Osteoblast (primary cell): ENCODE data around the gene SKIC2. TPM values are rescaled to one million over a fixed set of nuclear protein-coding genes. Genes with fewer than 3 reads are reported as not detected.

ENCODE experiments used
- DNase-seq: peaks from one replicate; pipeline ENCODE4 v3.0.0; 2011; ENCODE audit warnings: low spot score, mixed read lengths; ENCODE audit not compliant: insufficient read length; ENCODE audit errors: missing footprints
- H2AFZ ChIP-seq: 2 replicates; pipeline ENCODE4 v1.6.0; 2011; ENCODE audit warnings: mild to moderate bottlenecking, low read length
- H3K27ac ChIP-seq: 2 replicates; pipeline ENCODE4 v1.5.1; 2011; ENCODE audit warnings: mild to moderate bottlenecking, low read depth, low read length, moderate library complexity
- H3K27me3 ChIP-seq: 2 replicates; pipeline ENCODE4 v1.6.0; 2012; ENCODE audit warnings: mild to moderate bottlenecking, control low read depth, inconsistent platforms, low read length, moderate library complexity; ENCODE audit not compliant: insufficient read depth
- H3K36me3 ChIP-seq: 2 replicates; pipeline ENCODE4 v1.5.1; 2011; ENCODE audit warnings: mild to moderate bottlenecking, low read length, control low read depth, moderate library complexity; ENCODE audit not compliant: insufficient read depth
- H3K4me1 ChIP-seq: 2 replicates; pipeline ENCODE4 v1.5.1; 2011; ENCODE audit warnings: mild to moderate bottlenecking, low read length, control low read depth, moderate library complexity; ENCODE audit not compliant: insufficient read depth
- H3K4me2 ChIP-seq: 2 replicates; pipeline ENCODE4 v1.6.0; 2011; ENCODE audit warnings: mild to moderate bottlenecking, low read length; ENCODE audit not compliant: insufficient read depth
- H3K4me3 ChIP-seq: fragments of 200-600 bp; sonication (generic); 3 replicates; pipeline ENCODE4 v1.5.1; 2012; ENCODE audit warnings: mild to moderate bottlenecking, low read length, inconsistent platforms; ENCODE audit not compliant: insufficient read depth
- H3K79me2 ChIP-seq: 2 replicates; pipeline ENCODE4 v1.6.0; 2012; ENCODE audit warnings: mild to moderate bottlenecking, low read length, control low read depth, inconsistent platforms; ENCODE audit not compliant: insufficient read depth
- H3K9me3 ChIP-seq: 2 replicates; pipeline ENCODE4 v1.5.1; 2011; ENCODE audit warnings: low read depth, low read length, control low read depth
- H4K20me1 ChIP-seq: 2 replicates; pipeline ENCODE4 v1.6.0; 2012; ENCODE audit warnings: mild to moderate bottlenecking, low read length, control low read depth; ENCODE audit not compliant: insufficient read depth
- total RNA-seq: library from RNA; depleted of rRNA; stranded (reverse); fragments of >200 nt; gene quantifications from 2 replicates; pipeline ENCODE4 v1.2.3, GENCODE V29; 2012
- TF ChIP-seq, protein P1 (sequence below): IDR thresholded peaks from 2 replicates; pipeline ENCODE4 v1.5.1; 2011; ENCODE audit warnings: mild to moderate bottlenecking, low read depth, low read length, moderate library complexity; ENCODE audit errors: extremely low read depth

Gene SKIC2
- total RNA-seq, 1 donor, result 42.0 TPM

DNA sequence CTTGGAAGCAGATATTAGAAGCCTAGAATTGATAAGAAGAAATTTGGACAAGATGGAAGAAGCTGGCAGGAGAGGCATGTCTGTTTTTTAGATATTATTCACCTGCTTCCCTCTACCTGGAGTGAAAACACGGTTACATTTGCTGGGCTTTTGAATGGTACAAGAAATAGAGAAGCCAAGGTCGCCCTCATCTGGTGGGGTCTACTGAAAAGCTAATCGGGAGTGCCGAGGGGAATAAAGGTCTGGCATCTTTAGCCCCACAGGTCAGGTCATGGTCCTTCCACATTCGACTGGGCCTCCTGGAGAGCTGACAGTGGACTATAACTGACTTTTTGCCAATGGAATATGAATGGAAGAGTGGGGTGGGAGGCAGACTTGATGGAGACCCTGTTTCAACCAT is 36.0 kb upstream of the SKIC2 start:
- H4K20me1 ChIP-seq, result no peaks in the 10 kb centered on the region
- H3K79me2 ChIP-seq, result no peaks in the 10 kb centered on the region
- no peak for DNase-seq
- TF ChIP-seq, protein P1, sequence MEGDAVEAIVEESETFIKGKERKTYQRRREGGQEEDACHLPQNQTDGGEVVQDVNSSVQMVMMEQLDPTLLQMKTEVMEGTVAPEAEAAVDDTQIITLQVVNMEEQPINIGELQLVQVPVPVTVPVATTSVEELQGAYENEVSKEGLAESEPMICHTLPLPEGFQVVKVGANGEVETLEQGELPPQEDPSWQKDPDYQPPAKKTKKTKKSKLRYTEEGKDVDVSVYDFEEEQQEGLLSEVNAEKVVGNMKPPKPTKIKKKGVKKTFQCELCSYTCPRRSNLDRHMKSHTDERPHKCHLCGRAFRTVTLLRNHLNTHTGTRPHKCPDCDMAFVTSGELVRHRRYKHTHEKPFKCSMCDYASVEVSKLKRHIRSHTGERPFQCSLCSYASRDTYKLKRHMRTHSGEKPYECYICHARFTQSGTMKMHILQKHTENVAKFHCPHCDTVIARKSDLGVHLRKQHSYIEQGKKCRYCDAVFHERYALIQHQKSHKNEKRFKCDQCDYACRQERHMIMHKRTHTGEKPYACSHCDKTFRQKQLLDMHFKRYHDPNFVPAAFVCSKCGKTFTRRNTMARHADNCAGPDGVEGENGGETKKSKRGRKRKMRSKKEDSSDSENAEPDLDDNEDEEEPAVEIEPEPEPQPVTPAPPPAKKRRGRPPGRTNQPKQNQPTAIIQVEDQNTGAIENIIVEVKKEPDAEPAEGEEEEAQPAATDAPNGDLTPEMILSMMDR, result peak; percentile 35
- H3K9me3 ChIP-seq, result no peaks in the 10 kb centered on the region
- H3K27me3 ChIP-seq, result no peaks in the 10 kb centered on the region
- H3K36me3 ChIP-seq, result no peaks in the 10 kb centered on the region
- H3K27ac ChIP-seq, result no peak overlapping the region
- H3K4me3 ChIP-seq, result no peak overlapping the region
- H2AFZ ChIP-seq, result no peak overlapping the region
- no peaks in the 10 kb centered on the region for H3K4me1 ChIP-seq
- H3K4me2 ChIP-seq, result no peak overlapping the region

DNA sequence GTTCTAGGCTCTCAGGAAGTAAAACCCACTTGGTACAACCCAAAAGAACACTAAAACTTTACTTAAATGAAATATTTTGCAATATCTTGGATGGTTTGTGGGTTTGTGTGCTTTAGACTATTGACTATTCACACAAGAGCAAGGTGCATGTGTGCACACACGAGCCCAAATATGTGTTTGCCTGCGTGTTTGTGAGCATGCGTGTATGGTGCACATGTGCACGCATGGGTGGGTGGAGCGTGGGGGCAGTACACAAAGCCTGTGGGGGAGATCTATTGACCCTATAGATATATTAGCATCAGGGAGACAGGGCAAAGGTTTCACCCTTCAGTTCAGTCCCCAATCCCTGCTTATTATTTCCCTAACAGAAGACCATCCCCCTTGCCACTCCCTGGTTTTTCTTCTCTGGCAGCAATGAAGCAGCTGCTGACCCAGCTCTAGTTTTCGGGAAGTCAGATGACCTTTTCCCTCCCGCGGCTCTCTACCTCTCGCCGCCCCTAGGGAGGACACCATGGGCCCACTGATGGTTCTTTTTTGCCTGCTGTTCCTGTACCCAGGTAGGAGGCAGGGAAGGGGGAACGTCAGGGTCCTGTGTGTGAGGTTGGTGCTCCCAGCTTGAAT is 31.6 kb upstream of the SKIC2 start, which contains the start of gene C2:
Gene C2, plus strand, starts transcription at position 476 of the 621 bp plus-strand sequence. Its CDS starts 36 bp downstream, at position 512.
- H2AFZ ChIP-seq, result peak within 1 kb of the TSS; percentile 73
- no peaks in the 10 kb centered on the region for H3K4me1 ChIP-seq
- H3K27me3 ChIP-seq, result no peaks in the 10 kb centered on the region
- no peaks in the 10 kb centered on the region for H3K9me3 ChIP-seq
- no peak for DNase-seq
- H3K79me2 ChIP-seq, result no peaks in the 10 kb centered on the region
- H3K36me3 ChIP-seq, result no peaks in the 10 kb centered on the region
- TF ChIP-seq, protein P1, result no peak
- H3K4me3 ChIP-seq, result peak within 1 kb of the TSS; percentile 20
- H4K20me1 ChIP-seq, result no peaks in the 10 kb centered on the region
- no peak within 1 kb of the TSS for H3K27ac ChIP-seq
- peak within 1 kb of the TSS; percentile 37 for H3K4me2 ChIP-seq

DNA sequence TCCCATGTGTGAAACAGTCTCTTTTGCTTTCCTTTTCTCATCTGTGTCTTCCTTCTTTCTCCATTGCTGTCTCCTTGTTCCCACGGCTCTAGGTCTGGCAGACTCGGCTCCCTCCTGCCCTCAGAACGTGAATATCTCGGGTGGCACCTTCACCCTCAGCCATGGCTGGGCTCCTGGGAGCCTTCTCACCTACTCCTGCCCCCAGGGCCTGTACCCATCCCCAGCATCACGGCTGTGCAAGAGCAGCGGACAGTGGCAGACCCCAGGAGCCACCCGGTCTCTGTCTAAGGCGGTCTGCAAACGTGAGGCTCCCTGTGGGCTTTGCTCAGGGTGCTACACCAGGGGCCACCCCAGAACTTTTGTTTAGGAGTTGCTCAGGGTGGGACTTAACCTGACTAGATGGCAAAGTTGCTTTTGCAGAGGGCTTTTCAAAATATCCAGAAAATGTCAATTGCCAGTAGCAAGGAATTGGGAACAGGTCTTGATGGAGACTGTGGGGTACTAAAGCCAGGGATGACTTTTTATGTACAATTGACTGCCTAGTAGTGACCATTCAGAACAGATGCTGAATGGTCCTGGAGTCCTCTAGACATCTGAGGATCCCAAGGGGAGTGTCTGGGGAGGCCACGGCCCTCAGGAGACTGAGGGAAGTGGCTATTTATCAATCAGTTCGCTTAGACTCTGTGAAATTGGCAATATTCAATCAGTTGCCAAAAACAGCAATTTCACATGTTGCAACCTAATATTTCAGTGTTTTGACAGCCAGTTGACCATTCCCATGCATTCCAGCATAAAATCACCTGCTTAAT is 30.9 kb upstream of the SKIC2 start:
- DNase-seq, result no peak
- Histone ChIP-seq H3K4me1 (no peaks in the 10 kb centered on the region), H3K4me2 (peak overlapping the region; percentile 37), H3K27ac (no peak overlapping the region), H3K27me3 (peaks cover 1% of the 10 kb centered on the region), H3K9me3 (no peaks in the 10 kb centered on the region), H3K36me3 (no peaks in the 10 kb centered on the region), H3K79me2 (no peaks in the 10 kb centered on the region), H4K20me1 (no peaks in the 10 kb centered on the region), H3K4me3 (peak overlapping the region; percentile 20), H2AFZ (peak overlapping the region; percentile 73)
- TF ChIP-seq, protein P1, result no peak

DNA sequence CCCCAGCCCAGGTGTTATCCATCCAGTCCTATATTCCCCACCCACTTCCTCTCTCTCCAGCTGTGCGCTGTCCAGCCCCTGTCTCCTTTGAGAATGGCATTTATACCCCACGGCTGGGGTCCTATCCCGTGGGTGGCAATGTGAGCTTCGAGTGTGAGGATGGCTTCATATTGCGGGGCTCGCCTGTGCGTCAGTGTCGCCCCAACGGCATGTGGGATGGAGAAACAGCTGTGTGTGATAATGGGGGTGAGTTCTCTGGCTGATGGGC is 30.4 kb upstream of the SKIC2 start:
- no peak overlapping the region for H3K27ac ChIP-seq
- H3K4me1 ChIP-seq, result no peaks in the 10 kb centered on the region
- no peak overlapping the region for H2AFZ ChIP-seq
- no peaks in the 10 kb centered on the region for H3K36me3 ChIP-seq
- no peaks in the 10 kb centered on the region for H3K79me2 ChIP-seq
- H3K9me3 ChIP-seq, result no peaks in the 10 kb centered on the region
- no peaks in the 10 kb centered on the region for H4K20me1 ChIP-seq
- TF ChIP-seq, protein P1, result no peak
- no peak overlapping the region for H3K4me2 ChIP-seq
- DNase-seq, result no peak
- no peak overlapping the region for H3K4me3 ChIP-seq
- peaks cover 7% of the 10 kb centered on the region for H3K27me3 ChIP-seq
